Measurements from ENCODE around the gene MAT2A. TPM values are rescaled to one million over a fixed set of nuclear protein-coding genes. Genes with fewer than 3 reads are reported as not detected.

The MAT2A gene
- total and polyA plus RNA-seq, 4 experiments from 2014 or later: 75.4 to 182 (median 151) TPM

GRCh38 chr2:85525567-85525966 is 13.4 kb upstream of the MAT2A start:
- intact Hi-C loops (cut with micrococcal nuclease): no loop called here
- no peak overlapping the region for H3K27ac Mint-ChIP-seq

GRCh38 chr2:85527787-85528186 is 11.2 kb upstream of the MAT2A start:
- intact Hi-C loops (cut with micrococcal nuclease): no loop called here
- Histone ChIP-seq H3K27ac (ENCODE audit: low read depth, low read length) (no peak overlapping the region), H3K4me3 (ENCODE audit: low read length in 2 of 2) (no peak overlapping the region), H3K36me3 (ENCODE audit: insufficient read depth, low read length) (no peaks in the 10 kb centered on the region), H3K27me3 (ENCODE audit: insufficient read depth, low read length) (no peaks in the 10 kb centered on the region), H3K9me3 (ENCODE audit: control insufficient read depth in 1 of 2, low read length in 2 of 2) (no peaks in the 10 kb centered on the region), H3K4me1 (ENCODE audit: insufficient read depth, low read length) (no peaks in the 10 kb centered on the region)
- no peak for DNase-seq
- H3K36me3 Mint-ChIP-seq: no peaks in the 10 kb centered on the region
- H3K4me1 Mint-ChIP-seq: no peaks in the 10 kb centered on the region
- POLR2A ChIA-PET (ENCODE audit: partially characterized antibody): no interaction called here
- H3K27me3 Mint-ChIP-seq: peaks cover 3 to 7% of the 10 kb centered on the region in 2 donors
- no peak overlapping the region for H3K4me3 Mint-ChIP-seq
- H3K27ac Mint-ChIP-seq: no peak overlapping the region
- H3K9me3 Mint-ChIP-seq: no peaks in the 10 kb centered on the region
- CTCF ChIA-PET (ENCODE audit: partially characterized antibody): no interaction called here

More at GRCh38 chr2:85525567-85525966, 13.4 kb upstream of the MAT2A start:
- Mint-ChIP-seq H3K9me3 (no peaks in the 10 kb centered on the region), H3K4me3 (no peak overlapping the region), H3K4me1 (no peaks in the 10 kb centered on the region), H3K36me3 (no peaks in the 10 kb centered on the region), H3K27me3 (peaks cover 3 to 7% of the 10 kb centered on the region in 2 donors)
- Histone ChIP-seq H3K4me3 (ENCODE audit: low read length in 2 of 2) (no peak overlapping the region), H3K4me1 (ENCODE audit: insufficient read depth, low read length) (no peaks in the 10 kb centered on the region), H3K27ac (ENCODE audit: low read depth, low read length) (no peak overlapping the region), H3K36me3 (ENCODE audit: insufficient read depth, low read length) (no peaks in the 10 kb centered on the region), H3K27me3 (ENCODE audit: insufficient read depth, low read length) (no peaks in the 10 kb centered on the region), H3K9me3 (ENCODE audit: control insufficient read depth in 1 of 2, low read length in 2 of 2) (no peaks in the 10 kb centered on the region)
- POLR2A ChIA-PET (ENCODE audit: partially characterized antibody): no interaction called here
- DNase-seq: no peak
- CTCF ChIA-PET (ENCODE audit: partially characterized antibody): interaction anchor here (1.1 kb wide), 1 partner anchor 112 kb away, joined by 3 read pairs; no protein-coding TSS in a partner anchor

GRCh38 chr2:85528355-85528754 is 10.6 kb upstream of the MAT2A start:
- intact Hi-C loops (cut with micrococcal nuclease): no loop called here
- Histone ChIP-seq H3K9me3 (ENCODE audit: control insufficient read depth in 1 of 2, low read length in 2 of 2) (no peaks in the 10 kb centered on the region), H3K27me3 (ENCODE audit: insufficient read depth, low read length) (no peaks in the 10 kb centered on the region), H3K4me3 (ENCODE audit: low read length in 2 of 2) (no peak overlapping the region), H3K4me1 (ENCODE audit: insufficient read depth, low read length) (no peaks in the 10 kb centered on the region), H3K27ac (ENCODE audit: low read depth, low read length) (no peak overlapping the region), H3K36me3 (ENCODE audit: insufficient read depth, low read length) (no peaks in the 10 kb centered on the region)
- CTCF ChIA-PET (ENCODE audit: partially characterized antibody): no interaction called here
- DNase-seq: no peak
- Mint-ChIP-seq H3K9me3 (no peaks in the 10 kb centered on the region), H3K27ac (no peak overlapping the region), H3K36me3 (no peaks in the 10 kb centered on the region), H3K4me3 (no peak overlapping the region), H3K4me1 (no peaks in the 10 kb centered on the region), H3K27me3 (peaks cover 3 to 7% of the 10 kb centered on the region in 2 donors)
- POLR2A ChIA-PET (ENCODE audit: partially characterized antibody): interaction anchor here (1.8 kb wide), 1 partner anchor 10 kb away, joined by 8 read pairs; the partner anchor contains the start of gene MAT2A

- Histone ChIP-seq H3K27me3 (ENCODE audit: insufficient read depth, low read length) (no peaks in the 10 kb centered on the region), H3K4me1 (ENCODE audit: insufficient read depth, low read length) (no peaks in the 10 kb centered on the region), H3K27ac (ENCODE audit: low read depth, low read length) (no peak overlapping the region), H3K4me3 (ENCODE audit: low read length in 2 of 2) (no peak overlapping the region), H3K36me3 (ENCODE audit: insufficient read depth, low read length) (no peaks in the 10 kb centered on the region), H3K9me3 (ENCODE audit: control insufficient read depth in 1 of 2, low read length in 2 of 2) (no peaks in the 10 kb centered on the region)
- Mint-ChIP-seq H3K27me3 (peaks cover 3 to 7% of the 10 kb centered on the region in 2 donors), H3K4me3 (no peak overlapping the region), H3K27ac (no peak overlapping the region), H3K9me3 (no peaks in the 10 kb centered on the region), H3K4me1 (no peaks in the 10 kb centered on the region), H3K36me3 (no peaks in the 10 kb centered on the region)
- ChIA-PET CTCF (ENCODE audit: partially characterized antibody) (interaction anchor here (0.9 kb wide), 1 partner anchor 9 kb away, joined by 3 read pairs; the partner anchor contains the start of gene MAT2A), POLR2A (ENCODE audit: partially characterized antibody) (interaction anchor here (1.8 kb wide), 1 partner anchor 8 kb away, joined by 8 read pairs; the partner anchor contains the start of gene MAT2A)
- no peak for DNase-seq
- intact Hi-C loops (cut with micrococcal nuclease): no loop called here
Measured at GRCh38 chr2:85529809-85530208, 9.2 kb upstream of the MAT2A start.

GRCh38 chr2:85531589-85531988 is 7.4 kb upstream of the MAT2A start:
- intact Hi-C loops (cut with micrococcal nuclease): no loop called here
- no peak for DNase-seq
- H3K27me3 Mint-ChIP-seq: peaks cover 3 to 4% of the 10 kb centered on the region in 2 donors
- H3K27ac Mint-ChIP-seq: no peak overlapping the region
- no peaks in the 10 kb centered on the region for H3K9me3 ChIP-seq (ENCODE audit: control insufficient read depth in 1 of 2, low read length in 2 of 2)
- no peaks in the 10 kb centered on the region for H3K36me3 Mint-ChIP-seq
- no peak overlapping the region for H3K4me3 ChIP-seq (ENCODE audit: low read length in 2 of 2)
- H3K4me3 Mint-ChIP-seq: no peak overlapping the region
- CTCF ChIA-PET (ENCODE audit: partially characterized antibody): no interaction called here
- no peaks in the 10 kb centered on the region for H3K27me3 ChIP-seq (ENCODE audit: insufficient read depth, low read length)
- POLR2A ChIA-PET (ENCODE audit: partially characterized antibody): interaction anchor here (0.6 to 0.7 kb wide), 2 partner anchors 51 to 664 kb away, joined by 3 read pairs; partner anchors contain the start of gene IMMT
- no peaks in the 10 kb centered on the region for H3K4me1 ChIP-seq (ENCODE audit: insufficient read depth, low read length)
- H3K9me3 Mint-ChIP-seq: no peaks in the 10 kb centered on the region
- peaks cover 0 to 4% (median 2%) of the 10 kb centered on the region in 4 donors for H3K4me1 Mint-ChIP-seq
- no peaks in the 10 kb centered on the region for H3K36me3 ChIP-seq (ENCODE audit: insufficient read depth, low read length)
- H3K27ac ChIP-seq (ENCODE audit: low read depth, low read length): no peak overlapping the region

GRCh38 chr2:85534099-85534498 is 4.9 kb upstream of the MAT2A start:
- ChIA-PET POLR2A (ENCODE audit: partially characterized antibody) (interaction anchor here (1.0 to 1.3 kb wide), 2 partner anchors 9 to 115 kb away, joined by 3 to 4 read pairs; partner anchors contain the start of gene SH2D6), CTCF (ENCODE audit: partially characterized antibody) (interaction anchor here (12.4 kb wide), 1 partner anchor 19 kb away, joined by 144 read pairs; no protein-coding TSS in a partner anchor)
- no peak for DNase-seq
- peaks cover 6 to 17% (median 14%) of the 10 kb centered on the region in 4 donors for H3K4me1 Mint-ChIP-seq
- Histone ChIP-seq H3K9me3 (ENCODE audit: control insufficient read depth in 1 of 2, low read length in 2 of 2) (no peaks in the 10 kb centered on the region), H3K4me1 (ENCODE audit: insufficient read depth, low read length) (peaks cover 12% of the 10 kb centered on the region), H3K4me3 (ENCODE audit: low read length in 2 of 2) (no peak overlapping the region), H3K27me3 (ENCODE audit: insufficient read depth, low read length) (no peaks in the 10 kb centered on the region), H3K36me3 (ENCODE audit: insufficient read depth, low read length) (no peaks in the 10 kb centered on the region), H3K27ac (ENCODE audit: low read depth, low read length) (no peak overlapping the region)
- peaks cover 0 to 2% (median 0%) of the 10 kb centered on the region in 8 donors for H3K9me3 Mint-ChIP-seq
- peak overlapping the region in 1 of 7 donors; percentile 47 for H3K27ac Mint-ChIP-seq
- no peak overlapping the region for H3K4me3 Mint-ChIP-seq
- peaks cover 0 to 8% of the 10 kb centered on the region in 2 donors for H3K36me3 Mint-ChIP-seq
- H3K27me3 Mint-ChIP-seq: peaks cover 0 to under 1% of the 10 kb centered on the region in 2 donors
- intact Hi-C loops (cut with micrococcal nuclease): no loop called here

- Histone ChIP-seq H3K4me3 (ENCODE audit: low read length in 2 of 2) (no peak overlapping the region), H3K9me3 (ENCODE audit: control insufficient read depth in 1 of 2, low read length in 2 of 2) (no peaks in the 10 kb centered on the region), H3K4me1 (ENCODE audit: insufficient read depth, low read length) (peaks cover 12% of the 10 kb centered on the region), H3K27me3 (ENCODE audit: insufficient read depth, low read length) (no peaks in the 10 kb centered on the region), H3K36me3 (ENCODE audit: insufficient read depth, low read length) (no peaks in the 10 kb centered on the region), H3K27ac (ENCODE audit: low read depth, low read length) (no peak overlapping the region)
- no peaks in the 10 kb centered on the region for H3K27me3 Mint-ChIP-seq
- peaks cover 0 to 3% (median 0%) of the 10 kb centered on the region in 8 donors for H3K9me3 Mint-ChIP-seq
- ChIA-PET CTCF (ENCODE audit: partially characterized antibody) (interaction anchor here (12.4 kb wide), 1 partner anchor 18 kb away, joined by 144 read pairs; no protein-coding TSS in a partner anchor), POLR2A (ENCODE audit: partially characterized antibody) (interaction anchor here (1.0 to 1.3 kb wide), 2 partner anchors 9 to 116 kb away, joined by 3 to 4 read pairs; partner anchors contain the start of gene SH2D6)
- H3K27ac Mint-ChIP-seq: peak overlapping the region in 1 of 7 donors; percentile 57
- intact Hi-C loops (cut with micrococcal nuclease): no loop called here
- no peak overlapping the region for H3K4me3 Mint-ChIP-seq
- H3K4me1 Mint-ChIP-seq: peaks cover 6 to 24% (median 15%) of the 10 kb centered on the region in 4 donors
- peaks cover 0 to 11% of the 10 kb centered on the region in 2 donors for H3K36me3 Mint-ChIP-seq
- DNase-seq: no peak
Measured at GRCh38 chr2:85534881-85535280, 4.1 kb upstream of the MAT2A start.
